HFF-Myc (cell line): Measurements from ENCODE around the gene IRAK3.

Source experiments
- DNase-seq: peaks from one replicate; pipeline ENCODE4 v3.0.0-alpha.2; 2011; ENCODE audit warnings: low read depth; ENCODE audit errors: extremely low read depth
- H3K4me3 ChIP-seq: replicated peaks from 2 replicates; pipeline ENCODE4 v1.5.1; 2011; ENCODE audit warnings: low read depth, mild to moderate bottlenecking, control low read depth, low read length
- TF ChIP-seq, protein P1 (sequence below): IDR thresholded peaks from 2 replicates; pipeline ENCODE4 v1.5.1; 2012; ENCODE audit warnings: mild to moderate bottlenecking, low read depth, low read length, control low read depth; ENCODE audit errors: missing control alignments

IRAK3 gene

GRCh38 chr12:66160704-66161103 lies 28.3 kb upstream of the IRAK3 start:
- no peak overlapping the region for H3K4me3 ChIP-seq
- no peak for DNase-seq
- TF ChIP-seq, protein P1, sequence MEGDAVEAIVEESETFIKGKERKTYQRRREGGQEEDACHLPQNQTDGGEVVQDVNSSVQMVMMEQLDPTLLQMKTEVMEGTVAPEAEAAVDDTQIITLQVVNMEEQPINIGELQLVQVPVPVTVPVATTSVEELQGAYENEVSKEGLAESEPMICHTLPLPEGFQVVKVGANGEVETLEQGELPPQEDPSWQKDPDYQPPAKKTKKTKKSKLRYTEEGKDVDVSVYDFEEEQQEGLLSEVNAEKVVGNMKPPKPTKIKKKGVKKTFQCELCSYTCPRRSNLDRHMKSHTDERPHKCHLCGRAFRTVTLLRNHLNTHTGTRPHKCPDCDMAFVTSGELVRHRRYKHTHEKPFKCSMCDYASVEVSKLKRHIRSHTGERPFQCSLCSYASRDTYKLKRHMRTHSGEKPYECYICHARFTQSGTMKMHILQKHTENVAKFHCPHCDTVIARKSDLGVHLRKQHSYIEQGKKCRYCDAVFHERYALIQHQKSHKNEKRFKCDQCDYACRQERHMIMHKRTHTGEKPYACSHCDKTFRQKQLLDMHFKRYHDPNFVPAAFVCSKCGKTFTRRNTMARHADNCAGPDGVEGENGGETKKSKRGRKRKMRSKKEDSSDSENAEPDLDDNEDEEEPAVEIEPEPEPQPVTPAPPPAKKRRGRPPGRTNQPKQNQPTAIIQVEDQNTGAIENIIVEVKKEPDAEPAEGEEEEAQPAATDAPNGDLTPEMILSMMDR = no peak

- TF ChIP-seq, protein P1 = no peak
- H3K4me3 ChIP-seq = no peak overlapping the region
- no peak for DNase-seq
Measured at GRCh38 chr12:66162701-66163100, 26.3 kb upstream of the IRAK3 start.

DNA sequence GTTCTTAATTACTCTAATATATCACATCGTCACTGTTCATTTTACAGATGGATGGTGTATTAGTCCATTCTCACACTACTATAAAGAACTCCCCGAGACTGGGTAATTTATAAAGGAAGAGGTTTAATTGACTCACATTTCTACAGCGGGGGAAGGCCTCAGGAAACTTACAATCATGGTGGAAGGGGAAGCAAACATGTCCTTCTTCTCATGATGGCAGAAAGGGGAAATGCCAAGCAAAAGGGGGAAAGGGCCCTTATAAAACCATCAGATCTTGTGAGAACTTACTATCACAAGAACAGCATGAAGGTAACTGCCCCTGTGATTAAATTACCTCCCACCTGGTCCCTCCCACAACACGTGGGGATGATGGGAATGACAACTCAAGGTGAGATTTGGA lies 25.7 kb upstream of the IRAK3 start:
- TF ChIP-seq, protein P1 = no peak
- DNase-seq = no peak
- no peak overlapping the region for H3K4me3 ChIP-seq

- H3K4me3 ChIP-seq = no peak overlapping the region
- DNase-seq = no peak
- TF ChIP-seq, protein P1 = no peak
Measured at GRCh38 chr12:66164349-66164821, 24.6 kb upstream of the IRAK3 start.

GRCh38 chr12:66165141-66165540 lies 23.9 kb upstream of the IRAK3 start:
- TF ChIP-seq, protein P1 = no peak
- DNase-seq = no peak
- H3K4me3 ChIP-seq = no peak overlapping the region

DNA sequence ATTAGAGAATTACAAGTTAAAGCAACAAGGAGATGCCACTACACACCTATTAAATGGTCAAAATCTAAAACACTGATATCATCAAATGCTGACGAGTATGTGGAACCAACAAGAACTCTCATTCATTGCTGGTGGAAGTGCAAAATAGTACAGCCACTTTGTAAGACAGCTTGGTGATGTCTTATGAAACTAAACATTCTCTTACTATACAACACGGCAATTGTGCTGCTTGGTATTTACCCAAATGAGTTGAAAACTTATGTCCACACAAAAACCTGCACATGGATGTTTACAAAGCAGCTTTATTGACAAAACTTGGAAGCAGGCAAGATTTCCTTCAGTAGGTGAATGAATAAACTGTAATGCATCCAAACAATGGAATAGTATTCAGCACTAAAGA lies 22.5 kb upstream of the IRAK3 start:
- DNase-seq = no peak
- no peak overlapping the region for H3K4me3 ChIP-seq
- TF ChIP-seq, protein P1 = no peak

DNA sequence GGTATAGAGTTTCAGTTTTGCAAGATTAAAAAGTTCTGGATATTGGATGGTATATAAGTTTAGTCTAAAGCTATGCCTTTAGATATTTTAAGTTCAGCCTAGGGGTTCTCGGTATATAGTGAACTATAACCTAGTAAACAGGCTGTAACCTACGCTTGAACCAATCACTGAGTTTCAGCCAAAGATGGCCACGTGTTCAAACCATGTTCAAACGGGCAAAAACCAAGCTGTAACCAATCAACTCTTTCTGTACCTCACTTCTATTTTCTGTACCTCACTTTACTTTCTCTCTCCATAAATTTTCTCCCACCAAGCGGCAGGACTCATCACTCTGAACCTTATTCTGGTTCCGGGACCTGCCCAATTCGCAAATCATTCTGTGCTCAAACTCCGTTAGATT lies 20.6 kb upstream of the IRAK3 start:
- DNase-seq = no peak
- TF ChIP-seq, protein P1 = no peak
- peak overlapping the region; percentile 68 for H3K4me3 ChIP-seq
